ENCODE results near the gene BMERB1.
"Not testable (repeated sequence)": the region's sequence is repeated elsewhere in the genome, so short reads cannot be mapped to it uniquely, and the experiment has no call there.

Gene BMERB1

GRCh38 chr16:15396509-15396829 is 37.9 kb upstream of the BMERB1 start:
- H3K23ac ChIP-seq (ENCODE audit: low read length); H3K4ac ChIP-seq (ENCODE audit: low read depth, low read length): not testable (repeated sequence)

GRCh38 chr16:15396948-15397594 is 37.3 kb upstream of the BMERB1 start:
- WGBS (ENCODE audit: extremely low coverage, insufficient coverage, low lambda C conversion rate): no CpG with 5 or more reads among the region's 11 CpGs
- no peaks in the 10 kb centered on the region for H3K79me2 ChIP-seq (ENCODE audit: control insufficient read depth, insufficient read depth, low read length)
- no peak overlapping the region for H2BK15ac ChIP-seq (replicated peaks; ENCODE audit: low read depth)
- no peak overlapping the region for H2BK5ac ChIP-seq (ENCODE audit: low read length)
- H3K9ac ChIP-seq (ENCODE audit: low read length): no peak overlapping the region
- H4K8ac ChIP-seq (ENCODE audit: low read depth, low read length): no peak overlapping the region
- H3K79me1 ChIP-seq (ENCODE audit: low read length): no peaks in the 10 kb centered on the region
- no peak overlapping the region for H2BK120ac ChIP-seq (ENCODE audit: low read depth, low read length)
- H3K36me3 ChIP-seq (ENCODE audit: control insufficient read depth, insufficient read depth, low read length): no peaks in the 10 kb centered on the region
- H2AK5ac ChIP-seq (ENCODE audit: low read length): no peak overlapping the region
- H3K27ac ChIP-seq (ENCODE audit: low read depth, low read length): no peak overlapping the region
- H4K5ac ChIP-seq (ENCODE audit: low read length): no peak overlapping the region
- no peak overlapping the region for H3K18ac ChIP-seq (ENCODE audit: low read length)
- H3K4ac ChIP-seq (ENCODE audit: low read depth, low read length): no peak overlapping the region
- no peak overlapping the region for H3K4me2 ChIP-seq (ENCODE audit: low read length)
- no peaks in the 10 kb centered on the region for H3K4me1 ChIP-seq (ENCODE audit: control insufficient read depth, low read depth, low read length)
- DNase-seq: peak; percentile 11
- no peaks in the 10 kb centered on the region for H3K27me3 ChIP-seq (ENCODE audit: insufficient read depth, low read length, poor library complexity)
- no peak overlapping the region for H3K23ac ChIP-seq (ENCODE audit: low read length)
- no peak overlapping the region for H3K56ac ChIP-seq (ENCODE audit: low read length)
- H3K4me3 ChIP-seq (ENCODE audit: low read length): no peak overlapping the region

More at GRCh38 chr16:15396509-15396829, 37.9 kb upstream of the BMERB1 start:
- H3K4me3 ChIP-seq (ENCODE audit: low read length); H4K5ac ChIP-seq (ENCODE audit: low read length); H4K8ac ChIP-seq (ENCODE audit: low read depth, low read length); H3K36me3 ChIP-seq (ENCODE audit: control insufficient read depth, insufficient read depth, low read length); H3K4me1 ChIP-seq (ENCODE audit: control insufficient read depth, low read depth, low read length); H3K27me3 ChIP-seq (ENCODE audit: insufficient read depth, low read length, poor library complexity); H2BK5ac ChIP-seq (ENCODE audit: low read length); H3K79me2 ChIP-seq (ENCODE audit: control insufficient read depth, insufficient read depth, low read length); H2BK120ac ChIP-seq (ENCODE audit: low read depth, low read length); H2BK15ac ChIP-seq (replicated peaks; ENCODE audit: low read depth); H2AK5ac ChIP-seq (ENCODE audit: low read length); H3K4me2 ChIP-seq (ENCODE audit: low read length); H3K56ac ChIP-seq (ENCODE audit: low read length); H3K9ac ChIP-seq (ENCODE audit: low read length); H3K18ac ChIP-seq (ENCODE audit: low read length); DNase-seq; H3K27ac ChIP-seq (ENCODE audit: low read depth, low read length); H3K79me1 ChIP-seq (ENCODE audit: low read length): not testable (repeated sequence)
- WGBS (ENCODE audit: extremely low coverage, insufficient coverage, low lambda C conversion rate): no CpG with 5 or more reads among the region's 8 CpGs

- Histone ChIP-seq H2BK15ac (replicated peaks; ENCODE audit: low read depth) (no peak overlapping the region), H3K4me2 (ENCODE audit: low read length) (no peak overlapping the region), H3K4me3 (ENCODE audit: low read length) (no peak overlapping the region), H3K36me3 (ENCODE audit: control insufficient read depth, insufficient read depth, low read length) (no peaks in the 10 kb centered on the region), H3K9ac (ENCODE audit: low read length) (no peak overlapping the region), H3K27me3 (ENCODE audit: insufficient read depth, low read length, poor library complexity) (no peaks in the 10 kb centered on the region), H4K5ac (ENCODE audit: low read length) (no peak overlapping the region), H3K27ac (ENCODE audit: low read depth, low read length) (no peak overlapping the region), H3K4me1 (ENCODE audit: control insufficient read depth, low read depth, low read length) (no peaks in the 10 kb centered on the region), H3K79me1 (ENCODE audit: low read length) (no peaks in the 10 kb centered on the region), H2BK5ac (ENCODE audit: low read length) (no peak overlapping the region), H3K4ac (ENCODE audit: low read depth, low read length) (no peak overlapping the region), H4K8ac (ENCODE audit: low read depth, low read length) (no peak overlapping the region), H2BK120ac (ENCODE audit: low read depth, low read length) (no peak overlapping the region), H3K56ac (ENCODE audit: low read length) (no peak overlapping the region), H3K18ac (ENCODE audit: low read length) (no peak overlapping the region), H3K79me2 (ENCODE audit: control insufficient read depth, insufficient read depth, low read length) (no peaks in the 10 kb centered on the region), H2AK5ac (ENCODE audit: low read length) (no peak overlapping the region), H3K23ac (ENCODE audit: low read length) (no peak overlapping the region)
- no peak for DNase-seq
- WGBS (ENCODE audit: extremely low coverage, insufficient coverage, low lambda C conversion rate): no CpG with 5 or more reads among the region's 14 CpGs
These were observed 35.6 kb upstream of the BMERB1 start for GRCh38 chr16:15398618-15399316.

- no peak overlapping the region for H3K23ac ChIP-seq (ENCODE audit: low read length)
- no peak overlapping the region for H3K4me3 ChIP-seq (ENCODE audit: low read length)
- H3K56ac ChIP-seq (ENCODE audit: low read length): no peak overlapping the region
- H3K4me1 ChIP-seq (ENCODE audit: control insufficient read depth, low read depth, low read length): no peaks in the 10 kb centered on the region
- H3K4ac ChIP-seq (ENCODE audit: low read depth, low read length): no peak overlapping the region
- H4K5ac ChIP-seq (ENCODE audit: low read length): no peak overlapping the region
- no peak overlapping the region for H2BK15ac ChIP-seq (replicated peaks; ENCODE audit: low read depth)
- H2BK120ac ChIP-seq (ENCODE audit: low read depth, low read length): no peak overlapping the region
- H2BK5ac ChIP-seq (ENCODE audit: low read length): no peak overlapping the region
- H4K8ac ChIP-seq (ENCODE audit: low read depth, low read length): no peak overlapping the region
- H3K9ac ChIP-seq (ENCODE audit: low read length): no peak overlapping the region
- WGBS (ENCODE audit: extremely low coverage, insufficient coverage, low lambda C conversion rate): no CpG with 5 or more reads among the region's 3 CpGs
- no peak overlapping the region for H3K4me2 ChIP-seq (ENCODE audit: low read length)
- no peaks in the 10 kb centered on the region for H3K79me2 ChIP-seq (ENCODE audit: control insufficient read depth, insufficient read depth, low read length)
- DNase-seq: no peak
- no peak overlapping the region for H2AK5ac ChIP-seq (ENCODE audit: low read length)
- no peak overlapping the region for H3K27ac ChIP-seq (ENCODE audit: low read depth, low read length)
- no peaks in the 10 kb centered on the region for H3K79me1 ChIP-seq (ENCODE audit: low read length)
- no peaks in the 10 kb centered on the region for H3K27me3 ChIP-seq (ENCODE audit: insufficient read depth, low read length, poor library complexity)
- no peak overlapping the region for H3K18ac ChIP-seq (ENCODE audit: low read length)
- no peaks in the 10 kb centered on the region for H3K36me3 ChIP-seq (ENCODE audit: control insufficient read depth, insufficient read depth, low read length)
These were observed 35.1 kb upstream of the BMERB1 start for GRCh38 chr16:15399317-15399716.

DNA sequence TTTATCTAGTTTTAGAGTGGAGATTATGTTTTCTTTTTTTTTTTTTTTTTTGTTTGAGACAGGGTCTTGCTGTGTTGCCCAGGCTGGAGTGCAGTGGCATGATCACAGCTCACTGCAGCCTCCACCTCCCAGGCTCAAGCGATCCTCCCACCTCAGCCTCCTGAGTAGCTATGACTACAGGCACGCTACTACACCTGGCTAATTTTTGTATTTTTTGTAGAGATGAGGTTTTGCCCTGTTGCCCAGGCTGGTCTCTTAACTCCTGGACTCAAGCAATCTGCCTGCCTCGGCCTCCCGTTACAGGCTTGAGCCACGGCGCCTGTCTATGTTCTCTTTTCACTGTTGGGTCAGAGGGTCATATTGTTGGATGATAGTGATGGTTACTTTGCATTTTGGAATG is 34.1 kb upstream of the BMERB1 start:
- not testable (repeated sequence) for H3K4me1 ChIP-seq (ENCODE audit: control insufficient read depth, low read depth, low read length); H3K79me2 ChIP-seq (ENCODE audit: control insufficient read depth, insufficient read depth, low read length); DNase-seq; H4K8ac ChIP-seq (ENCODE audit: low read depth, low read length); H3K79me1 ChIP-seq (ENCODE audit: low read length); H3K36me3 ChIP-seq (ENCODE audit: control insufficient read depth, insufficient read depth, low read length); H3K9ac ChIP-seq (ENCODE audit: low read length); H2BK5ac ChIP-seq (ENCODE audit: low read length); H4K5ac ChIP-seq (ENCODE audit: low read length); H3K27ac ChIP-seq (ENCODE audit: low read depth, low read length); H3K4ac ChIP-seq (ENCODE audit: low read depth, low read length); H3K56ac ChIP-seq (ENCODE audit: low read length); H3K18ac ChIP-seq (ENCODE audit: low read length); H2AK5ac ChIP-seq (ENCODE audit: low read length); H3K27me3 ChIP-seq (ENCODE audit: insufficient read depth, low read length, poor library complexity); H3K4me2 ChIP-seq (ENCODE audit: low read length); H2BK15ac ChIP-seq (replicated peaks; ENCODE audit: low read depth); H2BK120ac ChIP-seq (ENCODE audit: low read depth, low read length); H3K4me3 ChIP-seq (ENCODE audit: low read length); H3K23ac ChIP-seq (ENCODE audit: low read length)
- no CpG with 5 or more reads among the region's 6 CpGs for WGBS (ENCODE audit: extremely low coverage, insufficient coverage, low lambda C conversion rate)

DNA sequence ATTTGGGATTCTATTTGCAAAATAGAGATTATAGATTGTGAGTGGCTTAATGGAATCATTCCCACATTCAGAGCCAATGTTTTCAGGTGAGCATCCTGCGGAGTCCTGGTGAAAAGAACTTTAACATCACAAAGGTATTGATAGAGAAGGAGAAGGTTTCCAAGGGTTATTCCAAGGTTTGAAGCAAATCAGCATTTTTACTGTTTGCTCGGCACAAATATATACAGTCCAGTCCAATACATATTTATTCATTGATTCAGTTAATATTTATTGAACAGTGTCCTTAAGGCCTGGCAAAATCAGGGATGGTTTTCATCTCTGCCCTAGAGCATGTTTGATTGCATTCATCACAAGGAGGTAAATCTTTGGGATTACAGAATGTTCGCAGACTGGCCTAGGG is 32.4 kb upstream of the BMERB1 start:
- Histone ChIP-seq H3K79me2 (ENCODE audit: control insufficient read depth, insufficient read depth, low read length) (no peaks in the 10 kb centered on the region), H3K4me3 (ENCODE audit: low read length) (no peak overlapping the region), H3K27me3 (ENCODE audit: insufficient read depth, low read length, poor library complexity) (no peaks in the 10 kb centered on the region), H3K9ac (ENCODE audit: low read length) (no peak overlapping the region), H3K79me1 (ENCODE audit: low read length) (no peaks in the 10 kb centered on the region), H3K4me1 (ENCODE audit: control insufficient read depth, low read depth, low read length) (no peaks in the 10 kb centered on the region), H4K8ac (ENCODE audit: low read depth, low read length) (no peak overlapping the region), H2BK120ac (ENCODE audit: low read depth, low read length) (no peak overlapping the region), H2AK5ac (ENCODE audit: low read length) (no peak overlapping the region), H3K56ac (ENCODE audit: low read length) (no peak overlapping the region), H2BK15ac (replicated peaks; ENCODE audit: low read depth) (no peak overlapping the region), H3K23ac (ENCODE audit: low read length) (no peak overlapping the region), H4K5ac (ENCODE audit: low read length) (no peak overlapping the region), H3K4me2 (ENCODE audit: low read length) (no peak overlapping the region), H3K4ac (ENCODE audit: low read depth, low read length) (no peak overlapping the region), H3K27ac (ENCODE audit: low read depth, low read length) (no peak overlapping the region), H3K18ac (ENCODE audit: low read length) (no peak overlapping the region), H2BK5ac (ENCODE audit: low read length) (no peak overlapping the region), H3K36me3 (ENCODE audit: control insufficient read depth, insufficient read depth, low read length) (no peaks in the 10 kb centered on the region)
- no CpG with 5 or more reads among the region's 3 CpGs for WGBS (ENCODE audit: extremely low coverage, insufficient coverage, low lambda C conversion rate)
- DNase-seq: no peak

Measured in mesendoderm (in vitro differentiated cells).